GM12878 (cell line): ENCODE data around the gene MBD6. TPM values are rescaled to one million over a fixed set of nuclear protein-coding genes. Genes with fewer than 3 reads are reported as not detected.

Experiments
- ATAC-seq: fragments of 200-7000 bp; cut with Tn5 transposase; 3 replicates; pipeline ENCODE4 v1.9.1; 2020; ENCODE audit warnings: mild to moderate bottlenecking, moderate library complexity
- BruUV-seq: library from RNA; stranded (reverse); fragments of 400-500 nt; replicated peaks from 2 replicates; lab custom pipeline; 2021; lab: Mats Ljungman, UMichigan
- CTCF ChIA-PET: fragments of 300-600 bp; sonication (Branson Sonifier 250); formaldehyde crosslinking; extraction: SDS; loops from one replicate; lab custom pipeline; 2021; ENCODE audit warnings: inconsistent platforms; lab: Yijun Ruan, JAX
- POLR2A ChIA-PET: fragments of 350-600 bp; formaldehyde crosslinking; extraction: SDS; loops from one replicate; lab custom pipeline; 2021; ENCODE audit warnings: inconsistent platforms; lab: Charles Lee
- RAD21 ChIA-PET: fragments of 300-600 bp; sonication (Branson Sonifier 250); formaldehyde crosslinking; loops from one replicate; lab custom pipeline; 2023; ENCODE audit warnings: antibody characterized with exemption; ENCODE audit not compliant: unreplicated experiment; lab: Charles Lee
- SMC1A ChIA-PET: fragments of 300-600 bp; sonication (Branson Sonifier 250); formaldehyde crosslinking; loops from one replicate; lab custom pipeline; 2023; ENCODE audit not compliant: unreplicated experiment, uncharacterized antibody; lab: Charles Lee
- DNase-seq: peaks from one replicate; pipeline ENCODE4 v3.0.0-alpha.2; 2011; ENCODE audit warnings: low read depth, low spot score
- FAIRE-seq: peaks from 3 replicates; lab custom pipeline; 2011; peaks lifted over from hg19 to GRCh38; lab: Jason Lieb, UNC
- H2AFZ ChIP-seq: 2 replicates; pipeline ENCODE4 v1.6.0; 2011; ENCODE audit warnings: low read depth, low read length, control low read depth; ENCODE audit not compliant: control insufficient read depth
- H3K27ac ChIP-seq: 2 replicates; pipeline ENCODE4 v1.5.1; 2011; ENCODE audit warnings: control low read depth; ENCODE audit not compliant: control insufficient read depth, insufficient read depth
- H3K27me3 ChIP-seq, 2 experiments: replicated peaks in 1 of 2; 2 replicates each; pipeline versions ENCODE4 v1.6.0 to v1.6.1; 2011; ENCODE audit warnings: low read length in 1 of 2; ENCODE audit not compliant: control insufficient read depth in 2 of 2, insufficient read depth in 2 of 2
- H3K36me3 ChIP-seq, 2 experiments: 2 replicates each; pipeline ENCODE4 v1.5.1; 2011; ENCODE audit warnings: low read length in 1 of 2; ENCODE audit not compliant: control insufficient read depth in 2 of 2, insufficient read depth in 2 of 2
- H3K4me1 ChIP-seq: 2 replicates; pipeline ENCODE4 v1.6.1; 2011; ENCODE audit warnings: mild to moderate bottlenecking, low read length, moderate library complexity, mixed read lengths; ENCODE audit not compliant: control insufficient read depth, insufficient read depth
- H3K4me2 ChIP-seq: 2 replicates; pipeline ENCODE4 v1.6.0; 2011; ENCODE audit warnings: control low read depth; ENCODE audit not compliant: control insufficient read depth, insufficient read depth
- H3K4me3 ChIP-seq: fragments of 200-600 bp; sonication (generic); 2 replicates; pipeline ENCODE4 v1.5.1; 2016
- H3K79me2 ChIP-seq: 2 replicates; pipeline ENCODE4 v1.6.0; 2011; ENCODE audit warnings: low read length; ENCODE audit not compliant: control insufficient read depth, insufficient read depth
- H3K9ac ChIP-seq: 2 replicates; pipeline ENCODE4 v1.8.0; 2011; ENCODE audit warnings: low read length, control low read depth, mixed read lengths; ENCODE audit not compliant: control insufficient read depth, insufficient read depth
- H3K9me3 ChIP-seq: replicated peaks from 3 replicates; pipeline ENCODE4 v1.5.1; 2011; ENCODE audit warnings: mild to moderate bottlenecking, low read length; ENCODE audit not compliant: control insufficient read depth, insufficient read depth
- H4K20me1 ChIP-seq: 2 replicates; pipeline ENCODE4 v1.6.0; 2011; ENCODE audit not compliant: control insufficient read depth, insufficient read depth
- BACH1 ChIP-seq: fragments of 450-650 bp; IDR thresholded peaks from 2 replicates; pipeline ENCODE4 v1.6.1; 2017; ENCODE audit warnings: mild to moderate bottlenecking, borderline replicate concordance
- FOXM1 ChIP-seq: IDR thresholded peaks from 2 replicates; pipeline ENCODE4 v1.6.1; 2012; ENCODE audit warnings: low read depth, mild to moderate bottlenecking, inconsistent platforms, low read length, moderate library complexity
- IKZF2 ChIP-seq, 2 experiments: fragments of 450-650 bp; IDR thresholded peaks; 2 replicates each; pipeline ENCODE4 v1.6.1; 2017; ENCODE audit warnings: mild to moderate bottlenecking in 2 of 2, moderate library complexity in 2 of 2
- JUND ChIP-seq: IDR thresholded peaks from 2 replicates; pipeline ENCODE4 v1.6.1; 2012; ENCODE audit warnings: low read depth, mild to moderate bottlenecking, low read length, improper control_type of control experiment, moderate library complexity
- MXI1 ChIP-seq: fragments of 150-350 bp; IDR thresholded peaks from 2 replicates; pipeline ENCODE4 v1.6.1; 2011; ENCODE audit warnings: low read depth, mild to moderate bottlenecking, inconsistent platforms, low read length, improper control_type of control experiment
- MYB ChIP-seq: fragments of 150-350 bp; IDR thresholded peaks from 2 replicates; pipeline ENCODE4 v1.6.1; 2014; ENCODE audit warnings: mild to moderate bottlenecking, low read depth, low read length, borderline replicate concordance
- NFYB ChIP-seq: IDR thresholded peaks from 2 replicates; pipeline ENCODE4 v1.6.1; 2011; ENCODE audit warnings: low read depth, mild to moderate bottlenecking, low read length, improper control_type of control experiment, moderate library complexity; ENCODE audit not compliant: insufficient read depth
- POLR2A ChIP-seq: IDR thresholded peaks from 2 replicates; pipeline ENCODE4 v1.6.1; 2011; ENCODE audit warnings: low read depth, mild to moderate bottlenecking, low read length
- RAD21 ChIP-seq: IDR thresholded peaks from 2 replicates; pipeline ENCODE4 v1.6.1; 2011; ENCODE audit warnings: mild to moderate bottlenecking, low read depth, low read length, moderate library complexity; ENCODE audit not compliant: insufficient read depth
- RAD51 ChIP-seq: fragments of 450-650 bp; IDR thresholded peaks from 2 replicates; pipeline ENCODE4 v1.6.1; 2016; ENCODE audit warnings: moderate library complexity, mild to moderate bottlenecking, inconsistent platforms
- SMAD1 ChIP-seq: fragments of 450-650 bp; IDR thresholded peaks from 2 replicates; pipeline ENCODE4 v1.6.1; 2018; ENCODE audit warnings: mild to moderate bottlenecking, low read depth; ENCODE audit not compliant: partially characterized antibody
- TARDBP ChIP-seq: IDR thresholded peaks from 2 replicates; pipeline ENCODE4 v1.6.1; 2016; ENCODE audit warnings: borderline replicate concordance
- TCF3 ChIP-seq: IDR thresholded peaks from 2 replicates; pipeline ENCODE4 v1.6.1; 2012; ENCODE audit warnings: low read depth, mild to moderate bottlenecking, low read length, borderline replicate concordance; ENCODE audit not compliant: insufficient read depth
- WGBS: methylation state at CpG from one replicate; pipeline ENCODE4 v1.1.6; 2016; ENCODE audit warnings: low lambda C conversion rate; ENCODE audit not compliant: insufficient replicate concordance, insufficient coverage; ENCODE audit errors: missing lambda C conversion rate; 5-methylcytosine and 5-hydroxymethylcytosine counted together
- in situ Hi-C: fragments of 300-500 bp; cut with MboI; formaldehyde crosslinking; loops from 9 replicates; pipeline ENCODE4 v1.14.3; 2018; ENCODE audit warnings: mixed read lengths
- intact Hi-C: fragments of 100-400 bp; cut with micrococcal nuclease; formaldehyde crosslinking; loops from one replicate; pipeline ENCODE4 v1.14.2; 2022; ENCODE audit not compliant: unreplicated experiment
- polyA plus RNA-seq, 11 experiments: library from polyadenylated mRNA; depleted of rRNA in 4 of 11; unstranded in 6 of 11; stranded (reverse) in 5 of 11; fragments of >200 nt; fragmentation: Nextera tagmentation in 4 of 11; fragmentation: Illumina TruSeq in 1 of 11; extraction: Ambion mirVana in 4 of 11; extraction: Trizol in 1 of 11; gene quantifications; 1 replicate in 1 of 11; 2 replicates in 10 of 11; pipeline versions ENCODE4 v1.2.1 to v1.2.3, GENCODE V29; 2011 to 2016; ENCODE audit warnings: inconsistent platforms in 2 of 11, missing spikeins in 2 of 11, low read depth in 1 of 11
- total RNA-seq, 4 experiments: library from RNA; depleted of rRNA in 3 of 4; stranded (reverse); fragments of >200 nt in 3 of 4; fragmentation: Illumina TruSeq in 1 of 4; extraction: Trizol in 1 of 4; gene quantifications; 2 replicates each; pipeline versions ENCODE4 v1.2.1 to v1.2.3, GENCODE V29; 2013 to 2021
- TF ChIP-seq, protein P1 (sequence below): IDR thresholded peaks from 2 replicates; pipeline ENCODE4 v1.6.1; 2012; ENCODE audit warnings: low read depth, low read length, improper control_type of control experiment
- TF ChIP-seq, protein P2 (sequence below): fragments of 450-650 bp; IDR thresholded peaks from 2 replicates; pipeline ENCODE4 v1.6.1; 2016; ENCODE audit warnings: mild to moderate bottlenecking
- TF ChIP-seq, protein P3 (sequence below): IDR thresholded peaks from 2 replicates; pipeline ENCODE4 v1.6.1; 2012; ENCODE audit warnings: low read depth, low read length, improper control_type of control experiment
- TF ChIP-seq, protein P4 (sequence below): fragments of 450-650 bp; IDR thresholded peaks from 2 replicates; pipeline ENCODE4 v1.6.1; 2017; ENCODE audit warnings: low read depth, mild to moderate bottlenecking, moderate library complexity

The MBD6 gene
- total and polyA plus RNA-seq, 10 of the 15 experiments (the other 5 are each of a cell fraction or from before 2014, with no cell fraction given), result 1.5 to 52.7 (median 6.8) TPM

- ChIA-PET POLR2A (no interaction called here), SMC1A (no interaction called here), RAD21 (no interaction called here), CTCF (interaction anchor here (1.2 kb wide), 1 partner anchor 80 kb away, joined by 3 read pairs; the partner anchor contains the start of gene INHBE)
- no peak overlapping the region for H2AFZ ChIP-seq
- no peaks in the 10 kb centered on the region for H3K4me1 ChIP-seq
- no peak for FAIRE-seq
- ATAC-seq, result no peak
- no peak overlapping the region for H3K4me2 ChIP-seq
- in situ Hi-C loops (no loop called here), intact Hi-C loops (no loop called here)
- no peaks in the 10 kb centered on the region for H4K20me1 ChIP-seq
- H3K9me3 ChIP-seq, result no peaks in the 10 kb centered on the region
- peaks cover 12 to 22% of the 10 kb centered on the region in 2 experiments; a peak in 3 of 4 replicates for H3K36me3 ChIP-seq
- no peak overlapping the region for H3K27ac ChIP-seq
- no peak overlapping the region for H3K9ac ChIP-seq
- over 99% methylated on average over 5 of the region's 5 CpGs for WGBS
- H3K79me2 ChIP-seq, result no peaks in the 10 kb centered on the region
- DNase-seq, result no peak
- H3K4me3 ChIP-seq, result no peak overlapping the region
- no TSS peak for BruUV-seq
- no peaks in the 10 kb centered on the region for H3K27me3 ChIP-seq
- no peak for TF ChIP-seq POLR2A
- TF ChIP-seq, protein P1, sequence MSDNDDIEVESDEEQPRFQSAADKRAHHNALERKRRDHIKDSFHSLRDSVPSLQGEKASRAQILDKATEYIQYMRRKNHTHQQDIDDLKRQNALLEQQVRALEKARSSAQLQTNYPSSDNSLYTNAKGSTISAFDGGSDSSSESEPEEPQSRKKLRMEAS, result no peak
- TF ChIP-seq, protein P2, sequence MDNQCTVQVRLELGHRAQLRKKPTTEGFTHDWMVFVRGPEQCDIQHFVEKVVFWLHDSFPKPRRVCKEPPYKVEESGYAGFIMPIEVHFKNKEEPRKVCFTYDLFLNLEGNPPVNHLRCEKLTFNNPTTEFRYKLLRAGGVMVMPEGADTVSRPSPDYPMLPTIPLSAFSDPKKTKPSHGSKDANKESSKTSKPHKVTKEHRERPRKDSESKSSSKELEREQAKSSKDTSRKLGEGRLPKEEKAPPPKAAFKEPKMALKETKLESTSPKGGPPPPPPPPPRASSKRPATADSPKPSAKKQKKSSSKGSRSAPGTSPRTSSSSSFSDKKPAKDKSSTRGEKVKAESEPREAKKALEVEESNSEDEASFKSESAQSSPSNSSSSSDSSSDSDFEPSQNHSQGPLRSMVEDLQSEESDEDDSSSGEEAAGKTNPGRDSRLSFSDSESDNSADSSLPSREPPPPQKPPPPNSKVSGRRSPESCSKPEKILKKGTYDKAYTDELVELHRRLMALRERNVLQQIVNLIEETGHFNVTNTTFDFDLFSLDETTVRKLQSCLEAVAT, result no peak
- TF ChIP-seq RAD21, result no peak
- TF ChIP-seq FOXM1, result no peak
- TF ChIP-seq, protein P3, sequence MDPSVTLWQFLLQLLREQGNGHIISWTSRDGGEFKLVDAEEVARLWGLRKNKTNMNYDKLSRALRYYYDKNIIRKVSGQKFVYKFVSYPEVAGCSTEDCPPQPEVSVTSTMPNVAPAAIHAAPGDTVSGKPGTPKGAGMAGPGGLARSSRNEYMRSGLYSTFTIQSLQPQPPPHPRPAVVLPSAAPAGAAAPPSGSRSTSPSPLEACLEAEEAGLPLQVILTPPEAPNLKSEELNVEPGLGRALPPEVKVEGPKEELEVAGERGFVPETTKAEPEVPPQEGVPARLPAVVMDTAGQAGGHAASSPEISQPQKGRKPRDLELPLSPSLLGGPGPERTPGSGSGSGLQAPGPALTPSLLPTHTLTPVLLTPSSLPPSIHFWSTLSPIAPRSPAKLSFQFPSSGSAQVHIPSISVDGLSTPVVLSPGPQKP, result no peak
- TF ChIP-seq BACH1, result no peak
- no peak for TF ChIP-seq NFYB
- no peak for TF ChIP-seq RAD51
- TF ChIP-seq TARDBP, result no peak
- no peak for TF ChIP-seq JUND
- no peak for TF ChIP-seq MYB
- no peak for TF ChIP-seq IKZF2 (IDR thresholded peaks at IDR 0.05)
- TF ChIP-seq, protein P4, sequence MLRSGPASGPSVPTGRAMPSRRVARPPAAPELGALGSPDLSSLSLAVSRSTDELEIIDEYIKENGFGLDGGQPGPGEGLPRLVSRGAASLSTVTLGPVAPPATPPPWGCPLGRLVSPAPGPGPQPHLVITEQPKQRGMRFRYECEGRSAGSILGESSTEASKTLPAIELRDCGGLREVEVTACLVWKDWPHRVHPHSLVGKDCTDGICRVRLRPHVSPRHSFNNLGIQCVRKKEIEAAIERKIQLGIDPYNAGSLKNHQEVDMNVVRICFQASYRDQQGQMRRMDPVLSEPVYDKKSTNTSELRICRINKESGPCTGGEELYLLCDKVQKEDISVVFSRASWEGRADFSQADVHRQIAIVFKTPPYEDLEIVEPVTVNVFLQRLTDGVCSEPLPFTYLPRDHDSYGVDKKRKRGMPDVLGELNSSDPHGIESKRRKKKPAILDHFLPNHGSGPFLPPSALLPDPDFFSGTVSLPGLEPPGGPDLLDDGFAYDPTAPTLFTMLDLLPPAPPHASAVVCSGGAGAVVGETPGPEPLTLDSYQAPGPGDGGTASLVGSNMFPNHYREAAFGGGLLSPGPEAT, result no peak
- TF ChIP-seq TCF3, result no peak
- no peak for TF ChIP-seq MXI1
- no peak for TF ChIP-seq SMAD1
Observed at GRCh38 chr12:57534250-57534649, 11.6 kb downstream of the MBD6 start.
